Lung microvascular endothelial cell (primary cell): ENCODE measurements around the gene MCTP1. TPM values are rescaled to one million over a fixed set of nuclear protein-coding genes. Genes with fewer than 3 reads are reported as not detected.
"Not testable (repeated sequence)": the region's sequence is repeated elsewhere in the genome, so short reads cannot be mapped to it uniquely, and the experiment has no call there.

Experiments
- DNase-seq, 2 donors: peaks; one replicate each; pipeline versions ENCODE4 v3.0.0 to v3.0.0-alpha.2; 2010; ENCODE audit warnings: low read depth in 2 of 2
- total RNA-seq: library from RNA; depleted of rRNA; stranded (reverse); fragments of >200 nt; gene quantifications from 2 replicates; pipeline ENCODE4 v1.2.1, GENCODE V29; 2014

The MCTP1 gene
- total RNA-seq, 1 donor from 2014 or later: 55.8 TPM

DNA sequence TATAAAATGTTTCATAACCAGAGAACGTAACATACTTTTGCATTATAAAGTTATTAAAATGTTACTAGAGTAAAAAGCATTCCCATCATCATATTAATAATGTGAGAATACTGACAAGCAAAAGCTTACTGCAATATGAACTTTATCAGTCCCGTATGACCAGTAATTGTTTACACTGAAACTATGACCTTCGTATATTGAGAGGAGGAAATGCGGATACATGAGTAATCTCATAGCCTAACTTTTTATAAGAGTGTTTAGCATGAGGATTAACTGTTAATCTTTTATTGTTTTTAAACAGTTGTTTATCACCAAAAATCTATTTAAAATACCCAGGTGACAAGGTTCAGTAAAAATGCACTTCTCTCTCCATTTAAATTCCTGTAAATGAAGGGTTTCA, 394.0 kb downstream of the MCTP1 start:
- no peak for DNase-seq

DNA sequence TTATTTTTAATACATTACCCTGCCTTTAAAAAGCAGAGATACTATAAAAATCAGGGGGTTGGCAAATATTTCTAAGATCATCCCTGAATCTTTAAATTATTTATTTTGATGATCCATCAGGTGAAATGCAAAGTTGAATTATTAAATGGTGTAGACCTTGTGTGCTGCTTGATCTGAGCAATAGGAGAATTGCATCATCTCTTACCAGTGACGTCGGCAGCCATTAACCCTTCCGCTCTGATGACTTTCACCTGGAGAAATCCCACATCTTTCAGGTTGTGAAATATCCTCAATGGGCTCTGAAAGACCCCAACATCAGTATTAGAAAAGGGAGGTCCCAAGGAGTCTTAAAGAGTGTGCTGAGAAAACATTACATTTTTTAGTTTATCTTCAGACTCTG, 396.2 kb downstream of the MCTP1 start:
- DNase-seq: no peak

DNA sequence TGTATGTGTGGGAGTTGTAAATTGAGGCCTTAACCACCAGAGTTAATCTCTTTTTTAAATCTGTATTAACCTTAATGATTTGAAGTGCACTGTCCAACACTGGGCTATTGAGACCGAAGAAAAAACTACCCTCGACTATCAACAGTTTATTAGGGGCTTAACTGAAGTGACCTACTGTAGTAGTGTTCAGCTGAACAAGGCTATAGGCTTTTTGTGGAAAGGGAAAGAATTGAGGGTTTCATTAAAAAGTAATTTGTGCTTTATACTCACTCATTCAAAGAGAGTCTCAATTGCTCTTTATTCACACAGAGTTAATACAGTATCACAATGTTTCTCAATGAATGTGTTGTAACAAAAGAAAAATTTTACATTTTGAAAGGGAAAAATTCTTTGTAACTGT, 399.0 kb downstream of the MCTP1 start:
- no peak for DNase-seq

DNA sequence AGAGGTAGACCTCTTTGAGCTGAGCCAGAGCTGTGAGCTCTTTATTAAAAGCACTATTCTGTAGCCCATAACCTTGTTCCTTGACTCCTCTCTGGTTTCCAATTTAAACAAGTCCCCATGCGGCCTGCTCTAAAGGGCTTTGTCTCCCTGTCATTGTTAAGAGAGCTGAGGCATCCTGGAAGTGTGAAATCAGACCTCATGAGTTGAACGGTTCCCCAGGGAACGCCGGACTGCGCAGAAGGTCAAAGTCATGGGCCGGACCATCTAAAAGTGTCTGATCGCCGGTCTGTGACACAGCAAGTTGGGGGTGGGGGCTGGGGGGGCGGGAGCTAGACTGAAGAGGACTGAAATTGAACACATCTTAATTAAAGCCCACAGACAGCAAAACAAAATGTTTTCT, 400.6 kb downstream of the MCTP1 start:
- DNase-seq: no peak

DNA sequence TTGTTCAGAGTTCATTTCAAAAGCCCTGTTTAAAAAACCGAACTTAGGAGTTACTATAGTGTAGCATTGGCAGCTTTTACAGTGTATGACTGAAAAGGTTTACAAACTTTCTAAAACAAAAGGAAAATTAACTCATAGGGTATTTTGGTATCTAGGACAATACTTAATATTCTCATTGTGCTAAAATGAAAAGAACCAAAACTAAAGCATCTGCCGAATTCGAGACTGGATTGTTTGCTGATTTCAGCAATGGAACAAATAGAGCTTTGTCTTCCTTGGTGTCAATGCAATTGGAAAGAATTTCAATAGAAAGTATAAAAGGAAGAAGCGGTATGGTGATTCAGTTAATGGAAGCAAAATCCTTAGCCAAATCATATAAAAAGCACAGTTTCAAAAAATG, 412.4 kb downstream of the MCTP1 start:
- DNase-seq: peak in 1 of 2 donors; percentile 12

DNA sequence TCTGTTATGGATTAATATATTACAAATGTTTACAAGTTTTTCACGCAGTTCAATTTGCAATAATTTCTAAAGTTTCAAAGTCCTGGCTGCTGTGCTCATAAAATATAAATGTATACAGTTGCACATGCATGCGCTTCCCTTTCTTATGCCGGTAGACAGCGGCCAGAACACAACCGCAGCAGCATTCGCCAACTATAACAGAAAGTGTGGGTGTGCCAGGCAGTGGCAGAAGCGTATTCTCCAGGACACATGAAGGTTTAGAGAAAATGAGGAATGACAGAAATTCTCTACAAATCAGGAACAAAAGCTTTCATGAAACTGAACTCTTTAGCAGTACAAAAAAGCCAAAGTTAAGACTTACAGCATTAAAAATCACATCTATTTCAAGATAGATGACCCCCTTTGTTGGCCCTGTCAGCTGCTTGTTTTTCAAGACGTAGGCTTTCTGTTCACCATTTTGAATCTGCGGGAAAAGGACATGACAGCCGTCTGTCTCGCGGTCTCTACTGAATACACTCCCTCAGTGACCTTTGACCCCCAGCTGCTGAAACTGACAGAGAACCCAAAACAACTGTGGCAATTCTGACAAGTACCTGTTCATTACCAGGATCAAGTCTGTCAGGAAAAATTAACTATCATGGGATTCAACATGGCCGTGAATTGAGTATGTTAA, 414.2 kb downstream of the MCTP1 start:
- DNase-seq: no peak

DNA sequence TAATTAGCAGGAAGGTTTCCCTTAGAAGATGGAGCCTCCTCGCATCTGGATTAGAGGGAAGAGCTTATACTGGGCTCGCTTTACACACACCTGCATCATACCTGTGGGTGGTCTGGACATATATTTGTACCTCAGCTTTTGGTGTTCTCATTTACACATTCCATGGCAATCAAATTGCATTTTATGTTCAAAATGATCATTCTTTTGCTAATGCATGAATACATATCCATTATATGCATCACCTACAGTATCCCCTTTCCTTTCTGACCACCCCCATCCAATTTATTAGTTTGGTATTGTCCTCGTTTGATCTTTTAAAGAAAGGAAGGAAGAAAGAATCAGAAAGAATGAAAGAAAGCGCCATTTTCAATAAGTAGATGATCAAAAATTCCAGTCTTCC, 415.0 kb downstream of the MCTP1 start:
- no peak for DNase-seq

DNA sequence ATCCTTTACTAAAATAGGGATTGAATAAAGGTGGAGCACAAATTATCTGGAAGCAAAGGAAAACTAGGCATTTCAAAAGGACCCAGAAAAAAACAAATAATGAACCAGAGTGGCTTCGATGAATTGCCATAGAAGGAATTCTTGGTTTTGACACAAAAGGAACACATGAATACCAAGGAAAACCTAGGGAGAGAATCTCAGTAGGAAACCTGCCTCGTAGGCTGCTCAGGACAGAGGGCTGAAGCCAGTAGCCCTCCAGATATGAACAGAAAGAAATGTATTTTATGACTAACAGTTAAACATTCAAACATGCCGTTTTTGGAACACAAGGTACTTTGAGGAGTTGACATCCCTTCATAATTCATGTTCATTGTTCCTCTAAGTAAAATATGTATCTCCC, 420.9 kb downstream of the MCTP1 start:
- DNase-seq: no peak

DNA sequence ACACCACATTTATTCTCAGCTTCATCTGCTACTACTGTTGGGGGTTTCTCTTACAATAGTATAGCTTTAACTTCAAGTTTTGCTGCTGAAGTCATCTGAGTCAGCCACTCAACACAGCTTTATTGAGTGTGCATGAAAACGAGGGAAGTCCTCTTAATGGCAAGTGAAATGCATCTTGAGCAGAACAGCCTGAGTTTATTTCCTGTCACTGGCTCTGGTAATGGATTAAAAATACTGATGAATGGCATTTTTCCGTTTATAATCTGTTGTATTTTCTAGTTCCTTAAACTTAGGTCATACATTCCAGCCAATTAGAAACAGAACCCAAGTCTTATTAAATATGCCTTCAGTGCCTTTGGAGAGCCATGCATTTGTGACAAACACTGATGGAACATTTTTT, 427.8 kb downstream of the MCTP1 start:
- peak in 1 of 2 donors; percentile 1 for DNase-seq

DNA sequence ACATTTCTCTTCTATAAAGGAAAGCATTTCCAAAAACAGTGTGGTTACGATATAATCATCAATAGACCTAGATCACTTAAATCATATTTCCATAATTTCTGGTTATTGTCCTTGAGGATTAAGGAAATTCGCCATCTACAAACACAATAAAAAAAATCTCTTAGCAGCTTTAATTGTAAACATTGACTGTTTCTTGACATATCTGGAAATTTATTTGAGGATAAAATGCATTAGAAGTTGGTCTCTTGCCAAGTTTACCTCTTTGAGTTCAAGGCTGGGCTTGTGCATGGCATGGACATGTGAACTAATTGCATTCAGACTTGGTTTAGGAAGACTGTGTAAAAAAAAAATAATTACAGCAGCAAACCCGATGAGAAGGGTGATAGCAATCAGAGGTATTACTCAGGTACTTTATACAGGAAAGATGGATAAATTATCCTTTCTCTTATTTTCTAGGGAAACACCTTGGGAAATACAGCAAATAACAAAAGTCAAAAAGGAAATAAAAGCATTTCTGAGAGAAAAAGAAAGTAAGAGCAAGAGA, 428.6 kb downstream of the MCTP1 start:
- DNase-seq: no peak

DNA sequence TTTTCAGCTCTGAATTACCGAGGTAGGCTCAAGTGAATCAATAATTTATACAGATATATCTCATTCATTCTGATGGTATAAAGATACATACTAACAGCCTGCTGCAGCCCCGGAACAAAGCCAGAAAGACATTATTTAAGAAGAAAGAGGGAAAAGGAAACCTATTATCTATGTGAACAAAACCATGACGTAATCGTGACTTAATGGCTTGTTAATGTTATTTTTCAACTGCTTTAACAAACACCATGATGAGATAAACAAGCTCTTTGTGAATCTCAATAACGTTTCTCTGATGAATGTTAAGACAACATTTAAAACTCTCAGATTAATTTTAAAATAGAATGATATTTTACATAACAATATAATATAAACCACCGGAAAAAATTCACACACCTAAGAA, 429.4 kb downstream of the MCTP1 start:
- DNase-seq: no peak

DNA sequence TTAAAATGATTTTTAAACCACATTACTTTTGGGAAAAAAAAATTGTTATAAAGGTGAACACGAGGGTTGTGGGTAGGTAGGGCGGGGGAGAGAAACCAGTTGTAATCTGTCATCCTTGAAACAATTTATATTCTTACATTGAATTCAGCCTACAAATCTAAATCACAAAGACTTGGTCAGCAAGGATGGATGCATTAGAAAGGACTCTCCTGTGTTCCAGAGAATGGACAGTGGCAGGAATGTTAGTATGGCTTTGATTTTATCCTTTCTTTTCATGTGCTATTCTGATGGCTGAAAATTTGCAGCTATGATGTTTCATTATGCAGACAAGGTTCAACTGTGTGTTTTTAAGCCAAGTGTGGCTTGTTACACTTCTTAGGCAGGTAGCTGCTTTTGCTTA, 431.8 kb downstream of the MCTP1 start:
- DNase-seq: no peak

DNA sequence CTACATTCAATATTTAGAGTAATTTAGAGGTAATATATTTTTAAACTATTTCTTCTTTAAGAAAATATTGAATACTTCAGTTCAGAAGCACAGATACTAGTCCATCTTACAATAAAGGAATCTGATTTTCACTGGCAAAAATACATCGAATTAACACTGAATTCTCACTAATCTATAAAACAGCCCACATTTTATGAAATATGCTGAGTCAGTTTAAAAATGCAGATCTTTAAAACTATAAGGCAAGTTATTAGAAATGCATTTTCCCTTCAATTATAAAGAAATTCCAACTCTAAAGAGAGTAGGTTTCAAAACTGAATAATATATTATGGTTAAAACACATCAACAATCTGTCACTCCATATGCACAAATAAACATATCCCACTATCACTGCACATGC, 433.9 kb downstream of the MCTP1 start:
- no peak for DNase-seq

DNA sequence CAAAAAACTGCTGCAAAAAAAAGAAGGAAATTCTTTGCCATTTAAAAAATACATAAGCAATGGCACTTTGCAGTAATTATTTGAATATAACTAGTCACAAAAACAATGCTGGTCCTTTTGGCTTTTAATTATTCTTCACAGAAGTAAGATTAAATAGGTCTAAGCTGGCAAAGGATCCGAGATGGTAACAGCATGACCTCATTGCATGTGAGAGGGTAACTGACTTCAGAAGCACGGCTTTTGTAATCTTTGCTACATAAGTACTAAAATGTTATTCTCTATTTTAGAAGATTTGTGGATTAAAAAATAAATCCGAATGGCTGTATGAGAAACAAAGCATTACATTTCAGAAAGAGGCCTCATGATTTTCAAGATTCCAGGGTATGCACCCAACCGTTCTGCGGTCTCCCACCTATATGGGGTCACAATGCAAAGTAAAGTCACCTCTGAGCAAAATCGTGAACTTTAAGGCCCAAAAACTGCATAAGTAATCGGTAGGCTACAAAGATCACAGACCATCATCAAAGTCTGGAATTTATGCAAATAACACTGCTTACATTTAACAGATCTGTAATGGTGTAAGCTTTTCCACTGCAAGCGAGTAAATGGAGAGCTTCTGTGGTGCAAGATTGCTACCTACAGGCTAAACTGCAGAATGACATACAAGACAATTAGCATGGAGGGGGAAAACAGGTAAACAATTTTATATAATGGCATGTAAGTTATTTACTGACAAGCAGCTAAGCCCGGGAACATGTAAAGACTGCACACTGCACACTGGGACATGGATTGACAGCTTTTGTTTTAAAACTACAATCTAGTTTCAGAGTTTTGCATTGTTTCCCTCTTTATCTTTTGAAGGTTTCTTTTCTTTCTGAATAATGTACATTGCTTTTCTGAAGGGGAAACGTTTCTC, 434.8 kb downstream of the MCTP1 start:
- peak; percentile 60 to 68 for DNase-seq

DNA sequence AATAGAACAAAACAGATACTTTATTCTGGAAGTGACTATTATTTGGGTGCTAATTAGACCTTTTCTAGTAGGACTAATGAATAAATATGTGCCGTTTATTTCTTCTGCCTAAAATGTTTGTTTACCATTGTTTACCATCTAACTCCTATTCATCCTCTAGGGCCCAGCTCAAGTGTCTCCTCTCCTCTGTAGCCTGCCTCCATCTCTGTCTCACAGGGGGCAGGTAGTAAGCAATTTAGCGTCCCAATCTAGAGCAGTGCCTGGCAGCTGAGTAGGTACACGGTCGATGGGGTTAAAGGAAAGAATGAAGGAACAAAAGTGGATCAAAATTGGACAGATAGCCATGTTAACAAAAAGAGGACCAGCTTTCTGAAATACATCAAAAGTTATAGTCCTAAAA, 435.6 kb downstream of the MCTP1 start:
- DNase-seq: no peak

DNA sequence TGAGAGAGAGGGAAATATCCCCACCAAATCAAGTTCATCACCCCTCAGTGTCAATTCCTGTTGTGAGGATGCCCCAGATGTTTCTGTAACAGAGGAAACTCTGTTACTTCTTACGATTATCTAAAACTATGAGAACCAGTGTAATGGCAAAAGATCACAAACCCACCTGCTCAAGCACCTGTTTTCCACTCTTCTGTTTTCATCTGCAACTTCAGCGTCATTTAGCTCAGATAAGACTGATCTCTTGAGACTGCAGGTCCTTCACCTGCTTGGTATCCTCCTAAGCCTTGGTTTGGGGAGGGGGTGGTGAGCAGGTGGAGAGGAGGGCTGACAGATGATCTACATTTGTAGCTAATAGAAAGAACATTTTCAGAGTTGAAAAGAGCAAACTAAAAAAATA, 437.2 kb downstream of the MCTP1 start:
- DNase-seq: no peak

DNA sequence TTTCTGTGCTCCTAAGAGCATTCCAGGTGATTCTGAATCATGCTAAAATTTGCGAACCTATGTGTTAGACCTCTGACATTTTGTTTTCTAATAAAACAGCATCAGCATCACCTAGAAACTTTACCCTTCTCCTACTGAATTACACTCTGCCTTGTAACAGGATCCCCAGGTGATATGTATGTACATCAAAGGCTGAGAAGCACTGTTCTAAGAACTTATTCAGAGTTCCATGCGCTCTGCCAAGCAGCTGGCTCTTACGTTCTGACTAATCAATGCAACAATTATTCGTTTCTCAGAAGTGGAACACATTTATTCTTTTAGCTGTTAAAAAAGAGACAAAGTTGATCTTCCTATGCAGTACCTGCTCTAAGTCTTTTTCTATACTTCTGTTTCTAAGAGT, 437.9 kb downstream of the MCTP1 start:
- no peak for DNase-seq

DNA sequence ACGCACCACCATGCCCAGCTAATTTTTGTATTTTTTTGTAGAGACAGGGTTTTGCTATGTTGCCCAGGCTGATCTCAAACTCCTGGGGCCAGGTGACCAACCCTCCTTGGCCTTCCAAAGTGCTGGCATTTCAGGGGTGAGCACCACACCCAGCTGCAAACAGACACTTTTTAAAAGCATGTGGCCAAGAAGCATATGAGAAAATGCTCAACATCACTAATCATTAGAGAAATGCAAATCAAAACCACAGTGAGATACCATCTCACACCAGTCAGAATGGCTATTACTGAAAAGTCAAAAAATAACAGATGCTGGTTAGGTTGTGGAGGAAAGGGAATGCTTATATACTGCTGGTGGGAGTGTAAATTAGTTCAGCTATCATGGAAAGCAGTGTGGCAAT, 439.2 kb downstream of the MCTP1 start:
- DNase-seq: not testable (repeated sequence)

DNA sequence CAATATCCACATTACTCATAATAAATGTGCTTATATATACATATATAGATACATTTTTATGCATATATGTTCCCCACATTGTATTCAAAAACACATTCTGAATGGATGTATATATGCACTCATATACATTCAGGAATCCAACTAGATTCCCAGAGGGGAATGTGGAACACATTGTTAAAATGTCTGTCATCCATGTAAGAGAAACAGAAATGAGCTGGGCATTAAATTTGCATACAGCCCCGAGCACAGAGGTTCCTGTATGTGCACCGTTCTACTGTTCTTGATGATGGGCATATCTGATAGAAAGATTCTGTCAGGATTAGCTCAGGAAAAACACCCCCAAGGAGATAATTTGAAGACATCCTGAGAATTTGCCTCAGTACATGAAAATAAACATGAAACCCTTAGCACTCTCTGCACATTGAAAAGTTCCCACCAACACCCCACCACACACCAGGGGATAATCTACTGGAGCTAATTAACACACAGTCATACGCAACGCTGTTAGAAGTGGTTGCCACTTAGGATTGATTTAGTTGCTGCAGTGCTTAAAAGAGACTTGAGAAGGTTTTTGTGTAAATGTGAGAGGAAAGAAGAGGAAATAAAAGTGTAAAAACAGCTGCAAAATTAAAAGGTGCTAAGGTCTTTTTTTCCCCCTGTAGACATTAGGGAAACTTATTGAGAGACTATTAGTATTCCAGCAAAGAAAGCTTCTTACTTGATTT, 443.1 kb downstream of the MCTP1 start:
- DNase-seq: no peak

DNA sequence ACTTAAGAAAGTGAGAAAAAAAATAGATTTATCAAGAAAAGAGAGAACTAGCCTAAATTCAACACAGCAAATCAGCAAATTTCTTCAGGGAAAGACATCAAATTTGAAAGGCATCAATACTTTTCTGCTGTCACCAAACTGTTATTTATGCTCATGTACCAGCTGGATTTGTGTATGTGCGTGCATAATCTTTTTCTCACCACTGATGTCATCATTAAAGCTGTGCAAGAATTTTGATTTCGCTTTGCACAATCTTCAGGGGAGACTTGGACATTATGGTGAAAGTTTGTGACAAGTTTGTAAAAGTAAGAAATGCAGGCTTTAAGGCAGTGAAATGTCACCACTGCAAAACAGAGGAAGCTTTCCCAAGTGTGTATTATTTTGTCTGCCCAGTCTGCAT, 451.0 kb downstream of the MCTP1 start:
- DNase-seq: no peak

DNA sequence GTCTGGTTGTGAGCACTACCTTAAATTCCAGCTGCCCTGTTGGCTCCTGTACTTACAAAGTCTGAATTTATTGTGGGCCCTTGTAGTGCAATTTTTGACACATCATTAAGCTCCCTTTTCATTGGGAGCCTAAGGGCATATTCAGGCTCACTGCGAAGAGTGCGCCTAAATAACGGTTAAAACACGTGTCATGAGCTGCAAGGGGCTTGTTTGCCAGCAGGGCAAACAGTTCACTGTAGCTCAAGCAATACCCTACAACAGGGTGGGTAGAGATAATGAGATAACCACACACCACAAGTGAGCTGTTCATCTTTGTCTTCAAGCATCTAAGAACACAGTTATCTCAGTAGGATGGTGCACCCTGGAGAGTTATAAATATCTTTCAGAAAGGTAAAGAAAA, 452.2 kb downstream of the MCTP1 start:
- no peak for DNase-seq

DNA sequence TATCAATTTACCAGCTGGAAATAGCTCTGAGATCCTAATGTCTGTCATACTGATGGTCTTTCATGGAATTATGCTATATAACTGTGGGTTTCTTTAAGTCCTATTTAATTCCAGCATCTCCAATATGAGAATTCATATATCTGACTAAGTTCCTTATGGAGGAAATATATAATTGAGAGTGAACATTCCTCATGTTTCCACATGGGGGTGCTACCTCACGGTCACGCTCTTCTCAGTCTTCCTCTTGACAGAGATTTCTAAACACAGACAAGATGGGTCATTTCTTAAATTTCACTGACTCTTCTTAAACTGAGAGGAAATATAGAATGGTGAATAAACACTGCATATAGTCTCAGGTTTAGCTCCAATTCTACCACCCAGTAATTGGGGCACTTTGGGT, 454.4 kb downstream of the MCTP1 start:
- peak in 1 of 2 donors; percentile 4 for DNase-seq
